ENCODE data around the gene POU5F1. TPM values are rescaled to one million over a fixed set of nuclear protein-coding genes. Genes with fewer than 3 reads are reported as not detected.

POU5F1 gene
- polyA plus RNA-seq, 1 donor from 2014 or later: not detected

Small RNA genes within 50 kb of the gene (small RNA-seq; reads per million reads assigned to genes)
- gene POLR2LP1: 0 reads per million in 3 experiments

Other genes starting within 250 kb of the POU5F1 start
- not detected in 2 replicates for gene SFTA2, start 238.5 kb downstream of the POU5F1 start, polyA plus RNA-seq
- not detected in 2 replicates for gene MUCL3, start 229.7 kb downstream of the POU5F1 start, polyA plus RNA-seq
- gene MUC21, start 187.0 kb downstream of the POU5F1 start, polyA plus RNA-seq: not detected in 2 replicates
- not detected in 2 replicates for gene MUC22, start 160.2 kb downstream of the POU5F1 start, polyA plus RNA-seq
- gene C6orf15, start 58.1 kb downstream of the POU5F1 start, polyA plus RNA-seq: not detected in 2 replicates
- not detected in 2 replicates for gene PSORS1C1, start 55.9 kb downstream of the POU5F1 start, polyA plus RNA-seq
- not detected in 2 replicates for gene CDSN, start 50.2 kb downstream of the POU5F1 start, polyA plus RNA-seq
- gene PSORS1C2, start 31.6 kb downstream of the POU5F1 start, polyA plus RNA-seq: not detected in 2 replicates
- 19.5 and 19.7 TPM in 2 replicates for gene CCHCR1, start 12.9 kb downstream of the POU5F1 start, polyA plus RNA-seq
- gene TCF19, start 12.1 kb downstream of the POU5F1 start, polyA plus RNA-seq: 2.5 and 3.6 TPM in 2 replicates
- gene HLA-C, start 101.4 kb upstream of the POU5F1 start, polyA plus RNA-seq: 18.0 and 33.6 TPM in 2 replicates
- gene HLA-B, start 186.5 kb upstream of the POU5F1 start, polyA plus RNA-seq: 9.4 and 9.8 TPM in 2 replicates
- gene MICA, start 232.9 kb upstream of the POU5F1 start, polyA plus RNA-seq: 0.32 and 0.87 TPM in 2 replicates

Measured in neural cell (in vitro differentiated cells).